Activated CD4-positive, alpha-beta T cell treated with anti-CD3 and anti-CD28 coated beads for 36 hours (primary cell): ENCODE results near the gene SH3BP2. TPM values are rescaled to one million over a fixed set of nuclear protein-coding genes. Genes with fewer than 3 reads are reported as not detected.

Experiments
- ATAC-seq: fragments of 200-7000 bp; cut with Tn5 transposase; one replicate; pipeline ENCODE4 v1.10.0; 2021; ENCODE audit warnings: mild to moderate bottlenecking, moderate library complexity
- CTCF ChIA-PET: fragments of 350-600 bp; sonication (Branson Sonifier 250); formaldehyde crosslinking; loops from one replicate; lab custom pipeline; 2021; ENCODE audit warnings: antibody characterized with exemption; lab: Charles Lee
- POLR2A ChIA-PET: fragments of 350-600 bp; sonication (Branson Sonifier 250); formaldehyde crosslinking; loops from one replicate; lab custom pipeline; 2021; ENCODE audit warnings: antibody characterized with exemption, inconsistent platforms; lab: Charles Lee
- DNase-seq: peaks from one replicate; pipeline ENCODE4 v3.0.0-alpha.2; 2020
- H3K27ac Mint-ChIP-seq: one replicate; pipeline ENCODE4 v1.8.0; 2021; ENCODE audit warnings: mixed read lengths
- H3K27me3 Mint-ChIP-seq: one replicate; pipeline ENCODE4 v1.8.0; 2021; ENCODE audit warnings: mixed read lengths
- H3K36me3 Mint-ChIP-seq: one replicate; pipeline ENCODE4 v1.8.0; 2021; ENCODE audit warnings: low read depth, mixed read lengths
- H3K4me1 Mint-ChIP-seq: one replicate; pipeline ENCODE4 v1.8.0; 2021; ENCODE audit warnings: mixed read lengths
- H3K4me3 Mint-ChIP-seq: one replicate; pipeline ENCODE4 v1.8.0; 2021; ENCODE audit warnings: mild to moderate bottlenecking, moderate library complexity, mixed read lengths
- H3K9me3 Mint-ChIP-seq: one replicate; pipeline ENCODE4 v1.8.0; 2021; ENCODE audit warnings: low read depth, mixed read lengths
- intact Hi-C, 2 experiments: fragments of 100-400 bp; cut with DNase I in 1 of 2; cut with micrococcal nuclease in 1 of 2; formaldehyde crosslinking; loops; one replicate each; pipeline versions ENCODE4 v1.14.2 to v1.15.1; 2022 to 2024; cut with DNase I, micrococcal nuclease
- total RNA-seq, 2 experiments: library from RNA; stranded (reverse); gene quantifications; one replicate each; pipeline ENCODE4 v1.2.3, GENCODE V29; 2021

The SH3BP2 gene
- total RNA-seq, 2 experiments from 2014 or later, result 63.3 to 68.3 TPM

- CTCF ChIA-PET, result interaction anchor here (0.6 to 1.7 kb wide), 6 partner anchors 12 to 176 kb away, joined by 3 to 8 read pairs (median 4); partner anchors contain the start of gene TNIP2
- DNase-seq (peak; percentile 85), ATAC-seq (peak; percentile 69)
- peaks cover 61% of the 10 kb centered on the region for H3K4me1 Mint-ChIP-seq
- no peaks in the 10 kb centered on the region for H3K36me3 Mint-ChIP-seq
- intact Hi-C loops, result no loop called here
- no peak overlapping the region for H3K4me3 Mint-ChIP-seq
- no peaks in the 10 kb centered on the region for H3K27me3 Mint-ChIP-seq
- POLR2A ChIA-PET, result interaction anchor here (0.6 to 1.1 kb wide), 2 partner anchors 31 to 238 kb away, joined by 3 read pairs; no protein-coding TSS in a partner anchor
- peaks cover 13% of the 10 kb centered on the region for H3K9me3 Mint-ChIP-seq
- H3K27ac Mint-ChIP-seq, result peak overlapping the region; percentile 92
Observed at GRCh38 chr4:2786152-2786671, 6.7 kb upstream of the SH3BP2 start.

GRCh38 chr4:2786794-2787229 lies 6.1 kb upstream of the SH3BP2 start:
- CTCF ChIA-PET, result interaction anchor here (0.6 to 1.7 kb wide), 3 partner anchors 11 to 62 kb away, joined by 3 to 6 read pairs (median 3); no protein-coding TSS in a partner anchor
- H3K4me1 Mint-ChIP-seq, result peaks cover 61% of the 10 kb centered on the region
- DNase-seq (no peak), ATAC-seq (no peak)
- peak overlapping the region; percentile 92 for H3K27ac Mint-ChIP-seq
- no peaks in the 10 kb centered on the region for H3K36me3 Mint-ChIP-seq
- H3K4me3 Mint-ChIP-seq, result no peak overlapping the region
- intact Hi-C loops, result no loop called here
- no peaks in the 10 kb centered on the region for H3K27me3 Mint-ChIP-seq
- H3K9me3 Mint-ChIP-seq, result peaks cover 11% of the 10 kb centered on the region
- POLR2A ChIA-PET, result interaction anchor here (1.1 kb wide), 1 partner anchor 31 kb away, joined by 3 read pairs; no protein-coding TSS in a partner anchor

GRCh38 chr4:2787230-2788100 lies 5.4 kb upstream of the SH3BP2 start:
- H3K27me3 Mint-ChIP-seq, result no peaks in the 10 kb centered on the region
- ATAC-seq, result peak; percentile 23
- H3K4me1 Mint-ChIP-seq, result peaks cover 61% of the 10 kb centered on the region
- peak overlapping the region; percentile 92 for H3K27ac Mint-ChIP-seq
- no peak overlapping the region for H3K4me3 Mint-ChIP-seq
- CTCF ChIA-PET, result interaction anchor here (0.8 kb wide), 1 partner anchor 51 kb away, joined by 3 read pairs; no protein-coding TSS in a partner anchor
- peaks cover 8% of the 10 kb centered on the region for H3K9me3 Mint-ChIP-seq
- intact Hi-C loops, result no loop called here
- no peaks in the 10 kb centered on the region for H3K36me3 Mint-ChIP-seq
- POLR2A ChIA-PET, result no interaction called here
- peak; percentile 73 for DNase-seq

GRCh38 chr4:2788101-2788500 lies 4.8 kb upstream of the SH3BP2 start:
- CTCF ChIA-PET, result no interaction called here
- no peak for ATAC-seq
- H3K4me3 Mint-ChIP-seq, result no peak overlapping the region
- DNase-seq, result no peak
- no peaks in the 10 kb centered on the region for H3K27me3 Mint-ChIP-seq
- intact Hi-C loops, result no loop called here
- peak overlapping the region; percentile 92 for H3K27ac Mint-ChIP-seq
- POLR2A ChIA-PET, result no interaction called here
- H3K4me1 Mint-ChIP-seq, result peaks cover 61% of the 10 kb centered on the region
- peaks cover 8% of the 10 kb centered on the region for H3K9me3 Mint-ChIP-seq
- H3K36me3 Mint-ChIP-seq, result no peaks in the 10 kb centered on the region

GRCh38 chr4:2788532-2789103 lies 4.3 kb upstream of the SH3BP2 start:
- Mint-ChIP-seq H3K36me3 (no peaks in the 10 kb centered on the region), H3K27ac (peak overlapping the region; percentile 19), H3K9me3 (peaks cover 5% of the 10 kb centered on the region), H3K27me3 (no peaks in the 10 kb centered on the region), H3K4me3 (no peak overlapping the region), H3K4me1 (peaks cover 60% of the 10 kb centered on the region)
- intact Hi-C loops, result no loop called here
- ChIA-PET POLR2A (no interaction called here), CTCF (no interaction called here)
- ATAC-seq (no peak), DNase-seq (no peak)

- POLR2A ChIA-PET, result no interaction called here
- intact Hi-C loops, result no loop called here
- Mint-ChIP-seq H3K27me3 (no peaks in the 10 kb centered on the region), H3K4me3 (no peak overlapping the region), H3K4me1 (peaks cover 59% of the 10 kb centered on the region), H3K36me3 (no peaks in the 10 kb centered on the region), H3K27ac (peak overlapping the region; percentile 44), H3K9me3 (no peaks in the 10 kb centered on the region)
- no peak for DNase-seq
- ATAC-seq, result no peak
- CTCF ChIA-PET, result no interaction called here
Observed at GRCh38 chr4:2789351-2789750, 3.5 kb upstream of the SH3BP2 start.

GRCh38 chr4:2789793-2790582 lies 2.9 kb upstream of the SH3BP2 start:
- Mint-ChIP-seq H3K27me3 (no peaks in the 10 kb centered on the region), H3K36me3 (no peaks in the 10 kb centered on the region), H3K4me1 (peaks cover 59% of the 10 kb centered on the region), H3K4me3 (no peak overlapping the region), H3K27ac (no peak overlapping the region), H3K9me3 (no peaks in the 10 kb centered on the region)
- intact Hi-C loops, result no loop called here
- CTCF ChIA-PET, result no interaction called here
- DNase-seq (no peak), ATAC-seq (no peak)
- POLR2A ChIA-PET, result no interaction called here

- ChIA-PET POLR2A (no interaction called here), CTCF (no interaction called here)
- Mint-ChIP-seq H3K36me3 (no peaks in the 10 kb centered on the region), H3K4me3 (no peak overlapping the region), H3K27ac (no peak overlapping the region), H3K9me3 (no peaks in the 10 kb centered on the region), H3K27me3 (no peaks in the 10 kb centered on the region), H3K4me1 (peaks cover 57% of the 10 kb centered on the region)
- no peak for ATAC-seq
- no peak for DNase-seq
- intact Hi-C loops, result no loop called here
Observed at GRCh38 chr4:2790583-2791517, 2.0 kb upstream of the SH3BP2 start.

GRCh38 chr4:2791518-2792395 lies 1.1 kb upstream of the SH3BP2 start:
- Mint-ChIP-seq H3K9me3 (no peaks in the 10 kb centered on the region), H3K4me1 (peaks cover 48% of the 10 kb centered on the region), H3K27ac (peak overlapping the region; percentile 14), H3K4me3 (no peak overlapping the region), H3K27me3 (no peaks in the 10 kb centered on the region), H3K36me3 (no peaks in the 10 kb centered on the region)
- no peak for DNase-seq
- POLR2A ChIA-PET, result no interaction called here
- CTCF ChIA-PET, result no interaction called here
- ATAC-seq, result no peak
- intact Hi-C loops, result loop anchor here in 1 of 2 experiments (2.0 kb wide), 1 partner anchor 51 kb away; the partner anchor contains the start of gene ADD1
